CD4-positive, alpha-beta T cell (primary cell): Measurements from ENCODE around the gene PYCARD. TPM values are rescaled to one million over a fixed set of nuclear protein-coding genes. Genes with fewer than 3 reads are reported as not detected.
"Not testable (repeated sequence)": the region's sequence is repeated elsewhere in the genome, so short reads cannot be mapped to it uniquely, and the experiment has no call there.

ENCODE experiments used
- ATAC-seq: fragments of 200-7000 bp; cut with Tn5 transposase; one replicate; pipeline ENCODE4 v1.10.0; 2022; ENCODE audit warnings: mild to moderate bottlenecking; ENCODE audit not compliant: poor library complexity
- CTCF ChIA-PET: fragments of 350-600 bp; sonication (Branson Sonifier 250); formaldehyde crosslinking; loops from one replicate; lab custom pipeline; 2021; ENCODE audit warnings: antibody characterized with exemption, inconsistent platforms; lab: Charles Lee
- POLR2A ChIA-PET: fragments of 350-600 bp; sonication (Branson Sonifier 250); formaldehyde crosslinking; loops from one replicate; lab custom pipeline; 2021; ENCODE audit warnings: antibody characterized with exemption, inconsistent platforms; lab: Charles Lee
- DNase-seq, 14 experiments: peaks; one replicate each; pipeline ENCODE4 v3.0.0-alpha.2; 2013 to 2020; ENCODE audit warnings: mixed read lengths in 2 of 14
- H3K27ac ChIP-seq, 2 donors: one replicate each; pipeline versions ENCODE4 v1.5.1 to v1.7.0; 2013; ENCODE audit warnings: low read length in 2 of 2, low read depth in 1 of 2, mild to moderate bottlenecking in 1 of 2
- H3K27me3 ChIP-seq, 2 experiments: 1 replicate in 1 of 2; 2 replicates in 1 of 2; pipeline versions ENCODE4 v1.6.1 to v1.7.0; 2013; ENCODE audit warnings: low read length in 2 of 2, control low read depth in 1 of 2, mild to moderate bottlenecking in 1 of 2, moderate library complexity in 1 of 2; ENCODE audit not compliant: insufficient read depth in 2 of 2, control insufficient read depth in 1 of 2
- H3K36me3 ChIP-seq: one replicate; pipeline ENCODE4 v1.6.1; 2013; ENCODE audit warnings: low read length, control low read depth; ENCODE audit not compliant: insufficient read depth
- H3K4me1 ChIP-seq: one replicate; pipeline ENCODE4 v1.6.1; 2013; ENCODE audit warnings: low read length, control low read depth; ENCODE audit not compliant: insufficient read depth
- H3K4me3 ChIP-seq: one replicate; pipeline ENCODE4 v1.5.1; 2013; ENCODE audit warnings: mild to moderate bottlenecking, low read length, moderate library complexity
- H3K9me3 ChIP-seq, 2 experiments: 1 replicate in 1 of 2; 2 replicates in 1 of 2; pipeline versions ENCODE4 v1.6.1 to v1.7.0; 2013; ENCODE audit warnings: low read length in 2 of 2, mild to moderate bottlenecking in 2 of 2, control low read depth in 1 of 2, moderate library complexity in 1 of 2; ENCODE audit not compliant: control insufficient read depth in 1 of 2, insufficient read depth in 1 of 2
- H3K27ac Mint-ChIP-seq: one replicate; pipeline ENCODE4 v1.8.0; 2020; ENCODE audit warnings: mixed read lengths
- H3K27me3 Mint-ChIP-seq: one replicate; pipeline ENCODE4 v1.8.0; 2021; ENCODE audit warnings: mixed read lengths
- H3K36me3 Mint-ChIP-seq: one replicate; pipeline ENCODE4 v1.8.0; 2021; ENCODE audit warnings: low read depth, mixed read lengths
- H3K4me1 Mint-ChIP-seq: one replicate; pipeline ENCODE4 v1.8.0; 2021; ENCODE audit warnings: low read depth, mixed read lengths
- H3K4me3 Mint-ChIP-seq: one replicate; pipeline ENCODE4 v1.8.0; 2020; ENCODE audit warnings: mild to moderate bottlenecking, mixed read lengths
- H3K9me3 Mint-ChIP-seq: one replicate; pipeline ENCODE4 v1.8.0; 2020; ENCODE audit warnings: mixed read lengths
- intact Hi-C, 2 experiments: fragments of 100-400 bp; cut with DNase I in 1 of 2; cut with micrococcal nuclease in 1 of 2; formaldehyde crosslinking; loops; one replicate each; pipeline versions ENCODE4 v1.15.1 to v1.9.0; 2023 to 2025; cut with DNase I, micrococcal nuclease
- total RNA-seq, 174 experiments: library from RNA in 2 of 174; stranded (reverse) in 2 of 174; gene quantifications; one replicate each; pipeline ENCODE4 v1.2.3 and lab custom pipeline; 2021 to 2026
- TF ChIP-seq, protein P1 (sequence below): fragments of 200-600 bp; IDR thresholded peaks from one replicate; pipeline ENCODE4 v1.8.0; 2022; ENCODE audit warnings: antibody characterized with exemption, mild to moderate bottlenecking

PYCARD gene
- total RNA-seq, 2 experiments from 2014 or later: 8.1 to 8.5 TPM

DNA sequence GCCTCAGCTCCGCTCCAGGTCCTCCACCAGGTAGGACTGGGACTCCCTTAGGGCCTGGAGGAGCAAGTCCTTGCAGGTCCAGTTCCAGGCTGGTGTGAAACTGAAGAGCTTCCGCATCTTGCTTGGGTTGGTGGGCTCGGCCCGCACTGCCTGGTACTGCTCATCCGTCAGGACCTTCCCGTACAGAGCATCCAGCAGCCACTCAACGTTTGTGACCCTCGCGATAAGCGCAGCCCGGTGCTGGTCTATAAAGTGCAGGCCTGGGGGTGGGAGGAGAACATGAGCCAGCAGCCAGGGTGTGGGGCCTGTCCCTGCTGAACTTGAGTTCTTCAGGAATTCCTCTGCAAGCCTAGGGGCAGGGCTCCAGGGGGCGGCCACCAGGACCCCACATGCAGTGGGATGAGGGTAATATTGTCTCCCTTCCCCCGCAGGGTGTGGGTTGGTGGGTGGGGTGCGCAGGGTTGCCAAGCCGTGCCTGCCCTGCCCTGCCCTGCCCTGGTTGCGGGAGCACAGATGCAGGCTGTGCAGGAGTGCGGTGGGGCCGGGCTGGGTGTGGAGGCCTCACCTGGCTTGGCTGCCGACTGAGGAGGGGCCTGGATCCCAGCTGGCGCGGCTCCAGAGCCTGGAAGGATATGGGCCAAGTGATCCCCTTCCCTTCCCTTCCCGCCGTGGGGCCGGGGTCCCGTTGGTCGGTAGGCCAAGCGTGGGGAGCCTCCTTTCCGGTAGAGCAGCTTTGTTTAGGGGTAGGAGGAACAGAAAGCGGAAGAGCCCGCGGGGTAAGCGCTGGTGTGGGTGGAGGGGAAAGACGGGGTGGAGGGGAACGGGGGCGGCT, 762 bp downstream of the PYCARD start:
- peaks cover 55% of the 10 kb centered on the region for H3K4me1 Mint-ChIP-seq
- DNase-seq (peak in 10 of 14 experiments; percentile 12 to 71 (median 48)), ATAC-seq (peak; percentile 64)
- H3K4me3 ChIP-seq: peak overlapping the region; percentile 92
- no peaks in the 10 kb centered on the region for H3K9me3 ChIP-seq
- TF ChIP-seq, protein P1, sequence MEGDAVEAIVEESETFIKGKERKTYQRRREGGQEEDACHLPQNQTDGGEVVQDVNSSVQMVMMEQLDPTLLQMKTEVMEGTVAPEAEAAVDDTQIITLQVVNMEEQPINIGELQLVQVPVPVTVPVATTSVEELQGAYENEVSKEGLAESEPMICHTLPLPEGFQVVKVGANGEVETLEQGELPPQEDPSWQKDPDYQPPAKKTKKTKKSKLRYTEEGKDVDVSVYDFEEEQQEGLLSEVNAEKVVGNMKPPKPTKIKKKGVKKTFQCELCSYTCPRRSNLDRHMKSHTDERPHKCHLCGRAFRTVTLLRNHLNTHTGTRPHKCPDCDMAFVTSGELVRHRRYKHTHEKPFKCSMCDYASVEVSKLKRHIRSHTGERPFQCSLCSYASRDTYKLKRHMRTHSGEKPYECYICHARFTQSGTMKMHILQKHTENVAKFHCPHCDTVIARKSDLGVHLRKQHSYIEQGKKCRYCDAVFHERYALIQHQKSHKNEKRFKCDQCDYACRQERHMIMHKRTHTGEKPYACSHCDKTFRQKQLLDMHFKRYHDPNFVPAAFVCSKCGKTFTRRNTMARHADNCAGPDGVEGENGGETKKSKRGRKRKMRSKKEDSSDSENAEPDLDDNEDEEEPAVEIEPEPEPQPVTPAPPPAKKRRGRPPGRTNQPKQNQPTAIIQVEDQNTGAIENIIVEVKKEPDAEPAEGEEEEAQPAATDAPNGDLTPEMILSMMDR: no peak
- H3K4me3 Mint-ChIP-seq: peak overlapping the region; percentile 94
- no peaks in the 10 kb centered on the region for H3K27me3 ChIP-seq
- H3K4me1 ChIP-seq: peaks cover 45% of the 10 kb centered on the region
- H3K36me3 Mint-ChIP-seq: peaks cover 40% of the 10 kb centered on the region
- intact Hi-C loops: loop anchor here (1.0 to 10.0 kb wide), 6 partner anchors 15 to 673 kb away; partner anchors contain the start of genes ZNF843 (in 2 of the 2), FUS (in 1 of the 2) and ZNF267 (in 1 of the 2)
- CTCF ChIA-PET: interaction anchor here (0.6 to 1.0 kb wide), 3 partner anchors 23 to 77 kb away, joined by 3 to 6 read pairs (median 4); no protein-coding TSS in a partner anchor
- POLR2A ChIA-PET: interaction anchor here (0.7 to 8.6 kb wide), 16 partner anchors 11 to 507 kb away, joined by 3 to 119 read pairs (median 6); partner anchors contain the start of genes ARMC5, FUS, KAT8 and PYDC1
- peak overlapping the region; percentile 90 for H3K27ac Mint-ChIP-seq
- no peaks in the 10 kb centered on the region for H3K9me3 Mint-ChIP-seq
- no peaks in the 10 kb centered on the region for H3K27me3 Mint-ChIP-seq
- H3K36me3 ChIP-seq: peaks cover 7% of the 10 kb centered on the region
- H3K27ac ChIP-seq: peak overlapping the region in 1 of 2 donors; percentile 60

- Histone ChIP-seq H3K4me3 (peak overlapping the region; percentile 92), H3K27me3 (no peaks in the 10 kb centered on the region), H3K4me1 (peaks cover 45% of the 10 kb centered on the region), H3K9me3 (no peaks in the 10 kb centered on the region), H3K36me3 (peaks cover 15% of the 10 kb centered on the region), H3K27ac (peak overlapping the region in 1 of 2 donors; percentile 60)
- ChIA-PET CTCF (interaction anchor here (0.7 to 1.0 kb wide), 3 partner anchors 9 to 59 kb away, joined by 3 to 5 read pairs (median 4); no protein-coding TSS in a partner anchor), POLR2A (interaction anchor here (0.8 to 8.6 kb wide), 8 partner anchors 10 to 136 kb away, joined by 3 to 119 read pairs (median 21); partner anchors contain the start of genes FUS, TRIM72, ZNF646 and ZNF668)
- peak overlapping the region; percentile 90 for H3K27ac Mint-ChIP-seq
- TF ChIP-seq, protein P1: peak; percentile 9
- peak overlapping the region; percentile 94 for H3K4me3 Mint-ChIP-seq
- H3K9me3 Mint-ChIP-seq: no peaks in the 10 kb centered on the region
- H3K27me3 Mint-ChIP-seq: no peaks in the 10 kb centered on the region
- ATAC-seq (peak; percentile 63), DNase-seq (peak in 12 of 14 experiments; percentile 33 to 78 (median 54))
- H3K36me3 Mint-ChIP-seq: peaks cover 48% of the 10 kb centered on the region
- intact Hi-C loops: loop anchor here (1.0 to 10.0 kb wide), 6 partner anchors 15 to 674 kb away; partner anchors contain the start of genes ZNF843 (in 2 of the 2), FUS (in 1 of the 2) and ZNF267 (in 1 of the 2)
- H3K4me1 Mint-ChIP-seq: peaks cover 60% of the 10 kb centered on the region
These were observed 1.6 kb downstream of the PYCARD start for GRCh38 chr16:31200821-31201568.

DNA sequence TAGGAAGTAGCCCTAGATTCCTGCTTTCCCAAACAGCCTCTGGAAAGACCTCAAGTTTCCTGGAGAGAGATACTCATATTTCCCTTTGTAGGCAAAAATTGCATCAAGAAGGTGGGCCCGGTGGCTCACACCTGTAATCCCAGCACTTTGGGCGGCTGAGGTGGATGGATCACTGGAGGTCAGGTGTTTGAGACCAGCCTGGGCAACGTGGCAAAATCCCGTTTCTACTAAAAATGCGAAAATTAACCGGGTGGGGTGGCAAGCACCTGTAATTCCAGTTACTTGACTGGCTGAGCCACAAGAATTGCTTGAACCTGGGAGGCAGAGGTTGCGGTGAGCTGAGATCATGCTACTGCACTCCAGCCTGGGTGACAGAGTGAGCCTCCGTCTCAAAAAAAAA, 2.4 kb downstream of the PYCARD start:
- H3K27me3 Mint-ChIP-seq, H3K27me3 ChIP-seq, H3K27ac ChIP-seq, ATAC-seq, H3K9me3 Mint-ChIP-seq, DNase-seq, H3K4me3 ChIP-seq, H3K9me3 ChIP-seq: not testable (repeated sequence)
- H3K36me3 Mint-ChIP-seq: peaks cover 57% of the 10 kb centered on the region
- H3K4me1 ChIP-seq: peaks cover 45% of the 10 kb centered on the region
- ChIA-PET CTCF (interaction anchor here (0.7 to 0.9 kb wide), 2 partner anchors 9 to 17 kb away, joined by 3 to 5 read pairs; no protein-coding TSS in a partner anchor), POLR2A (interaction anchor here (4.0 to 8.6 kb wide), 3 partner anchors 9 to 21 kb away, joined by 30 to 119 read pairs (median 89); partner anchors contain the start of gene FUS)
- H3K27ac Mint-ChIP-seq: peak overlapping the region; percentile 90
- H3K4me1 Mint-ChIP-seq: peaks cover 64% of the 10 kb centered on the region
- H3K36me3 ChIP-seq: peaks cover 24% of the 10 kb centered on the region
- intact Hi-C loops: loop anchor here (2.0 to 10.0 kb wide), 5 partner anchors 19 to 675 kb away; partner anchors contain the start of genes ZNF843 (in 2 of the 2), FUS (in 1 of the 2) and ZNF267 (in 1 of the 2)
- H3K4me3 Mint-ChIP-seq: peak overlapping the region; percentile 77
